ENCODE data around the gene AKAP8L.
"Not testable (repeated sequence)": the region's sequence is repeated elsewhere in the genome, so short reads cannot be mapped to it uniquely, and the experiment has no call there.

DNA sequence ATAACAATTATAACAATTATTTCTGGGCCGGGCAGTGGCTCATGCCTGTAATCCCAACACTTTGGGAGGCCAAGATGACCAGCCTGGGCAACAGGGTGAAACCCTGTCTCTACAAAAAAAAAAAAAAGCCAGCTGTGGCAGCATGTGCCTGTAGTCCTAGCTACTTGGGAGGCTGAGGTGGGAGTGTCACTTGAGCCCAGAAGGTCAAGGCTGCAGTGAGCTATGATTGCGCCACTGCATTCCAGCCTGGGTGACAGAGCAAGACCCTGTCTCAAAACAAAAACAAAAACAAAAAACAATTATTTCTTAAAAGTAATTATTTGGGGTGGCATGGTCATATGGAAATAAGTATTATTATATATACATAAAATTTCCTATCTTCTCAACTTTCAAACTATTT lies 7.4 kb downstream of the AKAP8L start:
- not testable (repeated sequence) for TF ChIP-seq POLR2A (IDR thresholded peaks at IDR 0.05)
- TF ChIP-seq, protein P1, sequence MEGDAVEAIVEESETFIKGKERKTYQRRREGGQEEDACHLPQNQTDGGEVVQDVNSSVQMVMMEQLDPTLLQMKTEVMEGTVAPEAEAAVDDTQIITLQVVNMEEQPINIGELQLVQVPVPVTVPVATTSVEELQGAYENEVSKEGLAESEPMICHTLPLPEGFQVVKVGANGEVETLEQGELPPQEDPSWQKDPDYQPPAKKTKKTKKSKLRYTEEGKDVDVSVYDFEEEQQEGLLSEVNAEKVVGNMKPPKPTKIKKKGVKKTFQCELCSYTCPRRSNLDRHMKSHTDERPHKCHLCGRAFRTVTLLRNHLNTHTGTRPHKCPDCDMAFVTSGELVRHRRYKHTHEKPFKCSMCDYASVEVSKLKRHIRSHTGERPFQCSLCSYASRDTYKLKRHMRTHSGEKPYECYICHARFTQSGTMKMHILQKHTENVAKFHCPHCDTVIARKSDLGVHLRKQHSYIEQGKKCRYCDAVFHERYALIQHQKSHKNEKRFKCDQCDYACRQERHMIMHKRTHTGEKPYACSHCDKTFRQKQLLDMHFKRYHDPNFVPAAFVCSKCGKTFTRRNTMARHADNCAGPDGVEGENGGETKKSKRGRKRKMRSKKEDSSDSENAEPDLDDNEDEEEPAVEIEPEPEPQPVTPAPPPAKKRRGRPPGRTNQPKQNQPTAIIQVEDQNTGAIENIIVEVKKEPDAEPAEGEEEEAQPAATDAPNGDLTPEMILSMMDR (IDR thresholded peaks at IDR 0.05): not testable (repeated sequence)
